Non-pigmented ciliary epithelial cell (primary cell): ENCODE results near the gene FCHSD1.

Source experiments
- DNase-seq: peaks from one replicate; pipeline ENCODE4 v3.0.0-alpha.2; 2010; ENCODE audit warnings: low read depth

The FCHSD1 gene

GRCh38 chr5:141640698-141641097 lies 10.5 kb downstream of the FCHSD1 start:
- no peak for DNase-seq

GRCh38 chr5:141640051-141640415 lies 11.2 kb downstream of the FCHSD1 start:
- no peak for DNase-seq

- no peak for DNase-seq
Measured at GRCh38 chr5:141639357-141640050, 11.7 kb downstream of the FCHSD1 start.

- no peak for DNase-seq
Measured at GRCh38 chr5:141638771-141639170, 12.4 kb downstream of the FCHSD1 start.

GRCh38 chr5:141637767-141638419 lies 13.3 kb downstream of the FCHSD1 start:
- no peak for DNase-seq

GRCh38 chr5:141637123-141637766 lies 14.0 kb downstream of the FCHSD1 start:
- DNase-seq: no peak

GRCh38 chr5:141636413-141637122 lies 14.7 kb downstream of the FCHSD1 start, which contains the start of the genes HDAC3 and RELL2:
Gene HDAC3, minus strand, starts transcription at chr5:141636849. Its CDS starts 59 bp downstream, at chr5:141636790.
Gene RELL2, plus strand, starts transcription at chr5:141636997. Its CDS starts 1,229 bp downstream, at chr5:141638226.
- DNase-seq: peak; percentile 50

GRCh38 chr5:141636106-141636412 lies 15.2 kb downstream of the FCHSD1 start:
- DNase-seq: no peak

- DNase-seq: no peak
Measured at GRCh38 chr5:141635646-141636045, 15.6 kb downstream of the FCHSD1 start.

GRCh38 chr5:141634720-141635119 lies 16.5 kb downstream of the FCHSD1 start:
- no peak for DNase-seq

GRCh38 chr5:141633871-141634561 lies 17.2 kb downstream of the FCHSD1 start:
- no peak for DNase-seq

GRCh38 chr5:141632650-141633049 lies 18.6 kb downstream of the FCHSD1 start:
- DNase-seq: no peak

- DNase-seq: no peak
Measured at GRCh38 chr5:141630570-141631140, 20.6 kb downstream of the FCHSD1 start.

- no peak for DNase-seq
Measured at GRCh38 chr5:141628175-141628788, 22.9 kb downstream of the FCHSD1 start.

- no peak for DNase-seq
Measured at GRCh38 chr5:141623611-141624010, 27.6 kb downstream of the FCHSD1 start.

GRCh38 chr5:141623186-141623585 lies 28.0 kb downstream of the FCHSD1 start:
- no peak for DNase-seq

- DNase-seq: peak; percentile 73
Measured at GRCh38 chr5:141618804-141619554, 32.2 kb downstream of the FCHSD1 start, which contains the start of gene DIAPH1. Gene DIAPH1, minus strand, starts transcription at chr5:141619000. Its CDS starts 86 bp downstream, at chr5:141618914.

- no peak for DNase-seq
Measured at GRCh38 chr5:141618030-141618803, 33.0 kb downstream of the FCHSD1 start.

GRCh38 chr5:141617682-141618029 lies 33.6 kb downstream of the FCHSD1 start:
- no peak for DNase-seq

- no peak for DNase-seq
Measured at GRCh38 chr5:141617128-141617527, 34.1 kb downstream of the FCHSD1 start.
